HEK293T (cell line): ENCODE results near the gene LCE3E.
"Not testable (repeated sequence)": the region's sequence is repeated elsewhere in the genome, so short reads cannot be mapped to it uniquely, and the experiment has no call there.

Source experiments
- CTCF ChIA-PET: fragments of 350-600 bp; formaldehyde crosslinking; extraction: SDS; loops from one replicate; lab custom pipeline; 2021; ENCODE audit warnings: antibody characterized with exemption, inconsistent platforms; lab: Yijun Ruan, JAX
- POLR2A ChIA-PET: fragments of 350-600 bp; formaldehyde crosslinking; extraction: SDS; loops from one replicate; lab custom pipeline; 2020; ENCODE audit warnings: antibody characterized with exemption, inconsistent platforms; lab: Yijun Ruan, JAX
- DNase-seq: peaks from one replicate; pipeline ENCODE4 v3.0.0; 2012; ENCODE audit warnings: mixed read lengths; ENCODE audit errors: extremely low spot score
- ARNT ChIP-seq: fragments of 450-650 bp; IDR thresholded peaks from 2 replicates; pipeline ENCODE4 v1.6.1; 2017; ENCODE audit warnings: mild to moderate bottlenecking
- BHLHE40 ChIP-seq: fragments of 450-650 bp; IDR thresholded peaks from 2 replicates; pipeline ENCODE4 v1.6.1; 2016; ENCODE audit warnings: mild to moderate bottlenecking, moderate library complexity, borderline replicate concordance
- CTBP1 ChIP-seq: fragments of 450-650 bp; IDR thresholded peaks from 2 replicates; pipeline ENCODE4 v1.6.1; 2016; ENCODE audit warnings: borderline replicate concordance
- ELF4 ChIP-seq: fragments of 450-650 bp; IDR thresholded peaks from 2 replicates; pipeline ENCODE4 v1.6.1; 2017; ENCODE audit warnings: antibody characterized with exemption
- FOXA1 ChIP-seq: fragments of 450-650 bp; IDR thresholded peaks from 2 replicates; pipeline ENCODE4 v1.6.1; 2016; ENCODE audit warnings: mild to moderate bottlenecking
- FOXK2 ChIP-seq: fragments of 450-650 bp; IDR thresholded peaks from 2 replicates; pipeline ENCODE4 v1.6.1; 2016; ENCODE audit warnings: mild to moderate bottlenecking
- FOXM1 ChIP-seq: fragments of 450-650 bp; IDR thresholded peaks from 2 replicates; pipeline ENCODE4 v1.6.1; 2017; ENCODE audit warnings: mild to moderate bottlenecking, borderline replicate concordance
- HDGF ChIP-seq: fragments of 450-650 bp; IDR thresholded peaks from 2 replicates; pipeline ENCODE4 v1.6.1; 2017; ENCODE audit warnings: antibody characterized with exemption, borderline replicate concordance
- L3MBTL2 ChIP-seq: fragments of 450-650 bp; conservative IDR thresholded peaks from 2 replicates; pipeline ENCODE4 v1.6.1; 2016; ENCODE audit warnings: mild to moderate bottlenecking
- LEF1 ChIP-seq: fragments of 450-650 bp; IDR thresholded peaks from 2 replicates; pipeline ENCODE4 v1.6.1; 2017; ENCODE audit warnings: mild to moderate bottlenecking, borderline replicate concordance
- NFRKB ChIP-seq: fragments of 450-650 bp; IDR thresholded peaks from 2 replicates; pipeline ENCODE4 v1.6.1; 2016; ENCODE audit warnings: mild to moderate bottlenecking, moderate library complexity
- PKNOX1 ChIP-seq: fragments of 450-650 bp; IDR thresholded peaks from 2 replicates; pipeline ENCODE4 v1.6.1; 2016
- SP1 ChIP-seq: fragments of 450-650 bp; IDR thresholded peaks from 2 replicates; pipeline ENCODE4 v1.6.1; 2017
- SUZ12 ChIP-seq: fragments of 450-650 bp; IDR thresholded peaks from 2 replicates; pipeline ENCODE4 v1.6.1; 2016; ENCODE audit warnings: mild to moderate bottlenecking
- TARDBP ChIP-seq: fragments of 450-650 bp; IDR thresholded peaks from 2 replicates; pipeline ENCODE4 v1.6.1; 2016
- ZNF384 ChIP-seq: fragments of 450-650 bp; IDR thresholded peaks from 2 replicates; pipeline ENCODE4 v1.6.1; 2016

The LCE3E gene

GRCh38 chr1:152582647-152583046 is 16.1 kb upstream of the LCE3E start:
- ChIA-PET CTCF (no interaction called here), POLR2A (no interaction called here)
- no peak for DNase-seq
- TF ChIP-seq FOXM1 (no peak), FOXK2 (no peak), PKNOX1 (no peak), CTBP1 (no peak), ELF4 (no peak), ZNF384 (no peak), FOXA1 (no peak), SP1 (no peak), BHLHE40 (no peak), L3MBTL2 (no peak), SUZ12 (no peak), ARNT (no peak), NFRKB (no peak), HDGF (no peak), LEF1 (no peak), TARDBP (no peak)

- TF ChIP-seq PKNOX1 = no peak
- TF ChIP-seq ARNT = no peak
- no peak for TF ChIP-seq BHLHE40
- TF ChIP-seq ZNF384 = no peak
- TF ChIP-seq FOXM1 = no peak
- TF ChIP-seq SP1 = no peak
- TF ChIP-seq SUZ12 = no peak
- TF ChIP-seq FOXA1 = no peak
- TF ChIP-seq CTBP1 = no peak
- no peak for TF ChIP-seq LEF1
- no peak for TF ChIP-seq HDGF
- TF ChIP-seq L3MBTL2 = no peak
- no peak for TF ChIP-seq ELF4
- DNase-seq = no peak
- ChIA-PET POLR2A (no interaction called here), CTCF (no interaction called here)
Measured at GRCh38 chr1:152580433-152580832, 13.9 kb upstream of the LCE3E start, which contains the start of gene LCE3D. TSS of gene LCE3D (minus strand) at chr1:152580516. CDS start at chr1:152579936, 580 bp downstream.

- CTCF ChIA-PET = interaction anchor here (1.5 kb wide), 1 partner anchor 43 kb away, joined by 4 read pairs; the partner anchor contains the start of gene LCE3A
- DNase-seq, POLR2A ChIA-PET: not testable (repeated sequence)
Measured at GRCh38 chr1:152579526-152579925, 12.9 kb upstream of the LCE3E start.

- TF ChIP-seq TARDBP = no peak
- TF ChIP-seq FOXM1 = no peak
- TF ChIP-seq ELF4 = no peak
- no peak for TF ChIP-seq CTBP1
- TF ChIP-seq ARNT = no peak
- TF ChIP-seq FOXK2 = no peak
- TF ChIP-seq LEF1 = no peak
- no peak for TF ChIP-seq SUZ12
- no peak for TF ChIP-seq ZNF384
- TF ChIP-seq NFRKB = no peak
- TF ChIP-seq HDGF = no peak
- no peak for TF ChIP-seq BHLHE40
- no peak for TF ChIP-seq SP1
- POLR2A ChIA-PET = no interaction called here
- no peak for DNase-seq
- CTCF ChIA-PET = interaction anchor here (0.6 kb wide), 2 partner anchors 16 to 1619 kb away, joined by 3 to 4 read pairs; no protein-coding TSS in a partner anchor
Measured at GRCh38 chr1:152577168-152577567, 10.6 kb upstream of the LCE3E start.

GRCh38 chr1:152565535-152566215 is 905 bp downstream of the LCE3E start:
- CTCF ChIA-PET = no interaction called here
- TF ChIP-seq FOXA1 (no peak), SUZ12 (no peak), LEF1 (no peak), TARDBP (no peak), CTBP1 (no peak), BHLHE40 (no peak), FOXK2 (no peak)
- POLR2A ChIA-PET = no interaction called here
- DNase-seq = no peak

GRCh38 chr1:152565115-152565514 is 1.5 kb downstream of the LCE3E start:
- POLR2A ChIA-PET = no interaction called here
- CTCF ChIA-PET = no interaction called here
- DNase-seq = no peak
- TF ChIP-seq NFRKB = no peak
- no peak for TF ChIP-seq HDGF
- TF ChIP-seq FOXM1 = no peak
- no peak for TF ChIP-seq PKNOX1
- TF ChIP-seq L3MBTL2 = no peak
- no peak for TF ChIP-seq FOXA1
- no peak for TF ChIP-seq ELF4
- TF ChIP-seq ZNF384 = no peak
- no peak for TF ChIP-seq BHLHE40
- no peak for TF ChIP-seq LEF1
- TF ChIP-seq SP1 = no peak
- no peak for TF ChIP-seq ARNT
- no peak for TF ChIP-seq FOXK2
- TF ChIP-seq CTBP1 = no peak
- TF ChIP-seq TARDBP = no peak
- TF ChIP-seq SUZ12 = no peak

GRCh38 chr1:152548358-152548757 is 18.2 kb downstream of the LCE3E start:
- POLR2A ChIA-PET, DNase-seq, CTCF ChIA-PET: not testable (repeated sequence)
